GM23248 (cell line): Measurements from ENCODE around the gene ASB10. TPM values are rescaled to one million over a fixed set of nuclear protein-coding genes. Genes with fewer than 3 reads are reported as not detected.

Source experiments
- DNase-seq: peaks from one replicate; pipeline ENCODE4 v3.0.0-alpha.2; 2015
- H2AFZ ChIP-seq: fragments of 200-600 bp; sonication (generic); 2 replicates; pipeline ENCODE4 v1.6.1; 2016; ENCODE audit warnings: antibody characterized with exemption
- H3F3A ChIP-seq: fragments of 200-600 bp; sonication (generic); 2 replicates; pipeline ENCODE4 v1.6.1; 2016; ENCODE audit warnings: mild to moderate bottlenecking, antibody characterized with exemption, mixed run types; ENCODE audit not compliant: insufficient read depth
- H3K27ac ChIP-seq: fragments of 200-600 bp; sonication (generic); 2 replicates; pipeline ENCODE4 v1.5.1; 2016; ENCODE audit warnings: mild to moderate bottlenecking
- H3K27me3 ChIP-seq: fragments of 200-600 bp; sonication (generic); replicated peaks from 2 replicates; pipeline ENCODE4 v1.6.1; 2016; ENCODE audit warnings: mild to moderate bottlenecking; ENCODE audit not compliant: insufficient read depth
- H3K36me3 ChIP-seq: fragments of 200-600 bp; sonication (generic); 2 replicates; pipeline ENCODE4 v1.6.1; 2016; ENCODE audit warnings: low read depth, mild to moderate bottlenecking
- H3K4me1 ChIP-seq: fragments of 200-600 bp; sonication (generic); 2 replicates; pipeline ENCODE4 v1.6.1; 2016; ENCODE audit warnings: mild to moderate bottlenecking; ENCODE audit not compliant: insufficient read depth
- H3K4me2 ChIP-seq: fragments of 200-600 bp; sonication (generic); one replicate; pipeline ENCODE4 v1.6.1; 2016; ENCODE audit warnings: mild to moderate bottlenecking; ENCODE audit not compliant: unreplicated experiment
- H3K4me3 ChIP-seq: fragments of 200-600 bp; sonication (generic); 2 replicates; pipeline ENCODE4 v1.5.1; 2016; ENCODE audit warnings: mild to moderate bottlenecking
- H3K79me2 ChIP-seq: fragments of 200-600 bp; sonication (generic); 2 replicates; pipeline ENCODE4 v1.6.1; 2016; ENCODE audit warnings: mild to moderate bottlenecking; ENCODE audit not compliant: insufficient read depth
- H3K9ac ChIP-seq: fragments of 200-600 bp; sonication (generic); 2 replicates; pipeline ENCODE4 v1.6.1; 2016; ENCODE audit warnings: mild to moderate bottlenecking
- H3K9me2 ChIP-seq: fragments of 200-600 bp; sonication (generic); 2 replicates; pipeline ENCODE4 v1.6.1; 2016; ENCODE audit warnings: mixed run types, mild to moderate bottlenecking, moderate library complexity; ENCODE audit not compliant: insufficient read depth
- H3K9me3 ChIP-seq: fragments of 200-600 bp; sonication (generic); one replicate; pipeline ENCODE4 v1.6.1; 2017; ENCODE audit warnings: low read depth
- H4K20me1 ChIP-seq: fragments of 200-600 bp; sonication (generic); 2 replicates; pipeline ENCODE4 v1.6.0; 2016; ENCODE audit not compliant: insufficient read depth
- EZH2 ChIP-seq: fragments of 200-600 bp; sonication (generic); IDR thresholded peaks from 2 replicates; pipeline ENCODE4 v1.6.1; 2018; ENCODE audit warnings: antibody characterized with exemption, mild to moderate bottlenecking; ENCODE audit not compliant: insufficient read depth, poor library complexity, severe bottlenecking
- EZH2phosphoT487 ChIP-seq: fragments of 200-600 bp; sonication (generic); IDR thresholded peaks from 2 replicates; pipeline ENCODE4 v1.6.1; 2018; ENCODE audit warnings: antibody characterized with exemption, moderate library complexity, mild to moderate bottlenecking, low read depth; ENCODE audit not compliant: insufficient read depth
- WGBS, 2 experiments: methylation state at CpG; one replicate each; pipeline ENCODE4 v1.1.6; 2015 to 2017; ENCODE audit warnings: low lambda C conversion rate in 2 of 2, low coverage in 1 of 2; ENCODE audit errors: missing lambda C conversion rate in 2 of 2; 5-methylcytosine and 5-hydroxymethylcytosine counted together
- in situ Hi-C: fragments of 300-500 bp; cut with MboI; formaldehyde crosslinking; loops from 2 replicates; pipeline ENCODE4 v1.15.0; 2020
- polyA plus RNA-seq: library from polyadenylated mRNA; unstranded; fragments of >200 nt; fragmentation: Nextera tagmentation; extraction: Ambion mirVana; gene quantifications from 2 replicates; pipeline ENCODE4 v1.2.1, GENCODE V29; 2016
- total RNA-seq: library from RNA; depleted of rRNA; stranded (reverse); fragments of >200 nt; shearing (Covaris generic); gene quantifications from 2 replicates; pipeline ENCODE4 v1.2.3, GENCODE V29; 2014

Gene ASB10
- total and polyA plus RNA-seq, 2 experiments from 2014 or later = not detected

DNA sequence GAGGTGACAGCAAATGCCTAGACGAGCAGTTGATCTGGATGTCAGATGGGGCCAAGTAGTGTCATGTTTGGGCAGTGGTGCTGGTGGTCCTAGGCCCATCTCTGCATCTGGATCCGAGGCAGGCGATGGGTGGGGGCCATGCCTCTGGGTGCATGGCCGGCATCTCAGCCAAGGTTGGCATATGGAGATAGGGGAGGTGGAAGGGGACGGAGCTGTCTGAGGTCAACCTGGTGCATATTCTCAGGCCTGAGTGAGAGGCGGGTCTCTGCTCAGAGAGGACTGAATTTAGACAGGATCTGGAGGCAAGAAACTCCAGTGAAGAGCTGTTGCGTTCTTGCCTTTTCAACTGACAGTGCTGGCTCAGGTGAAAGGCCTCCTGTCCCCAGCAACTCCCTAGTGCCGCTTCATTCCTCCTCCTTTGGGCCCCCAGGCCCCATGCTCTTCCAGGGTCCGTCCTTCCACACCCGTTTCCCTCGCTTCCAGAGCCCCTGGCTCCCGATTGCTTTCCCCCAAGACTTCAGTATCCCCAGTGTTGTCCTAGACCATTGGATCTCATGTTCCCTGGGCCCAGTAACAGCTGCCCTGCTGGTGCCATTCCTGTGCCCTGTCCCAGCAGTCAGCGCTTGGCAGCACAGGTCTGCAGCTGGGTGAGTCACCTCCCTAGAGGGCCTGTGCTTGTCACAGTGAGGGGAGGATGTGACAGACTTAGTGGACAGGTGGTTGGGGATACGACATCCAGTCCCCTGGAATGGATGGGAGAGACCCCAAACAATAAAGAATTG, 52.1 kb downstream of the ASB10 start:
- WGBS, 2 experiments = 94% methylated on average over 14 of the region's 14 CpGs
- no peak for DNase-seq

DNA sequence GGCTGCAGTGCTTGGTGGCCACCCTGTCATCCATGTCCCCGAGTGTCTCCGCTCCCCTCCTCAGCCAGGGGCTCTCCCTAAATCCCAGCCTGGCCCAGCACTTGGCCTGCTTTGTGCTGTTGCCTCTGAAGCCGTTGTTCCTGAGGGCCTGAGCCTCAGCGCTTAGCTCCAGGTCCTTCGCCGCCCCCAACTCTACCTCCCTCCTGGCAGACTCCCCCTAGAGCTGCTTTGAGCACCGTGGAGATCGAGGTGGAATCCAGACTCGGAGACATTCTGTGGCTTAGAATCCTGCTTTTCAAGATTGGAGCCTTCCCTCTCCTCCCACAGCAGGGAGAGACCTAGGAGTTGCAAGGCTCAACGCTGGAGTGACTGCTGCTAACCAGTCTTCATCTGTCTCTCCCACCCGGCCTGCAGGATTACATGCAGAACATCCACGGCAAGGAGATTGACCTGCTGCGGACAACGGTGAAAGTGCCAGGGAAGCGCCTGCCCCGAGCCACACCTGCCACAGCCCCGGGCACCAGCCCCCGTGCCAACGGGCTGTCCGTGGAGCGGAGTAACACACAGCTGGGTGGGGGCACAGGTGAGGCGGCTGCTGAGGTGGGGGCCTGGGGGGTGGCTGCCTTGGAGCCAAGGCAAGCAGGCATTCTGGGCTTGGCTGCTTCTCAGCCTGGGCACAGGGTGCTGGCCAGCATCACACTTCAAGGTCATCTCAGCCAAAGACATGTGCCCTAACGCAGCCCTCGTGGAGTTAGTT, 52.9 kb downstream of the ASB10 start:
- Histone ChIP-seq H3K36me3 (peaks cover 9% of the 10 kb centered on the region; the same call in 1 of the 2 replicates), H3K4me2 (no peak overlapping the region), H3K27me3 (no peaks in the 10 kb centered on the region), H2AFZ (no peak overlapping the region), H3K4me3 (no peak overlapping the region), H3K9me2 (no peaks in the 10 kb centered on the region), H3F3A (no peaks in the 10 kb centered on the region), H3K9ac (no peak overlapping the region), H3K9me3 (no peaks in the 10 kb centered on the region), H3K27ac (no peak overlapping the region), H3K4me1 (no peaks in the 10 kb centered on the region), H4K20me1 (no peaks in the 10 kb centered on the region), H3K79me2 (no peaks in the 10 kb centered on the region)
- no peak for TF ChIP-seq EZH2
- no peak for TF ChIP-seq EZH2phosphoT487
- no peak for DNase-seq
- 93 to 94% methylated on average over 24 of the region's 24 CpGs for WGBS, 2 experiments
- in situ Hi-C loops = no loop called here

More for the DNA sequence above, 52.1 kb downstream of the ASB10 start:
- Histone ChIP-seq H3F3A (no peaks in the 10 kb centered on the region), H3K36me3 (peaks cover 9% of the 10 kb centered on the region; the same call in 1 of the 2 replicates), H3K27me3 (no peaks in the 10 kb centered on the region), H3K4me3 (no peak overlapping the region), H3K27ac (no peak overlapping the region), H3K9ac (no peak overlapping the region), H4K20me1 (no peaks in the 10 kb centered on the region), H3K9me2 (no peaks in the 10 kb centered on the region), H3K79me2 (no peaks in the 10 kb centered on the region), H3K4me2 (no peak overlapping the region), H2AFZ (no peak overlapping the region), H3K4me1 (no peaks in the 10 kb centered on the region), H3K9me3 (no peaks in the 10 kb centered on the region)
- TF ChIP-seq EZH2phosphoT487 (no peak), EZH2 (no peak)
- in situ Hi-C loops = no loop called here

DNA sequence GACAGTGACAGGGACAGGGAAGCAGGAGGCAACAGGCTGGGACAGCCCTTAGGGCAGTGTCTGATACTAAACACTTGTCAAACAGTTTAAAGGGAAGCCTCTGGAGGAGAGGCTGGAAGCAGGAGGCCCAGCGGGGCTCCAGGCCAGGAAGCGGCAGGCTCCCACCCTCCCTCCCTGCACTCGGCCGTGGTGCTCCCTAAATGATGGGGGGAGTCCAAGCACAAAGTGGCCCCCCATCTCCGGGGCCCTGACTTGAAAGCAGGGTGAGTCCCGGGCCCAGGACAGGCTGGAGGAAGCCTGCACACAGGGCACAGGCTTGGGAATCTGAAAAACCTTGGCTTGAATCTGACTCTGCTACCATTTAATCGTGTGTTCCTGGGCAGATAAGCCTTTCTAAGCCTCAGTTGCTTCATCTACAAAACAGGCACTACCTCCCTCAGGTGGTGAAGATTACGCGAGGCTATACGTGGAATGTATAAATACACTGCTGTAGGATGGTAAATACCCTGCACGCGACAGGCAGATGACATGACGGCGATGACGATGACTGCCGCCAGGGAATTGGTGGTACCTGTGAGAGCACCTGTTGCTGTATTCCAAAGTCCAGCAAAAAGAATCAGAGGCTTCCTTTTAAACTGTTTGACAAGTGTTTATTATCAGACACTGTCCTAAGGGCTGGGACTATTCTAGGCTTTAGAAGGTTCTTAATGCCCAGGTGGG, 53.6 kb downstream of the ASB10 start:
- no peaks in the 10 kb centered on the region for H3F3A ChIP-seq
- no peak overlapping the region for H3K27ac ChIP-seq
- H3K4me3 ChIP-seq = no peak overlapping the region
- no peaks in the 10 kb centered on the region for H3K79me2 ChIP-seq
- H3K4me1 ChIP-seq = no peaks in the 10 kb centered on the region
- H3K9ac ChIP-seq = no peak overlapping the region
- in situ Hi-C loops = no loop called here
- no peak overlapping the region for H3K4me2 ChIP-seq
- H3K9me2 ChIP-seq = no peaks in the 10 kb centered on the region
- peaks cover 9% of the 10 kb centered on the region; the same call in 1 of the 2 replicates for H3K36me3 ChIP-seq
- DNase-seq = no peak
- no peaks in the 10 kb centered on the region for H3K9me3 ChIP-seq
- no peak overlapping the region for H2AFZ ChIP-seq
- no peaks in the 10 kb centered on the region for H4K20me1 ChIP-seq
- TF ChIP-seq EZH2phosphoT487 = no peak
- no peaks in the 10 kb centered on the region for H3K27me3 ChIP-seq
- WGBS, 2 experiments = 81 to 82% methylated on average over 16 of the region's 16 CpGs

DNA sequence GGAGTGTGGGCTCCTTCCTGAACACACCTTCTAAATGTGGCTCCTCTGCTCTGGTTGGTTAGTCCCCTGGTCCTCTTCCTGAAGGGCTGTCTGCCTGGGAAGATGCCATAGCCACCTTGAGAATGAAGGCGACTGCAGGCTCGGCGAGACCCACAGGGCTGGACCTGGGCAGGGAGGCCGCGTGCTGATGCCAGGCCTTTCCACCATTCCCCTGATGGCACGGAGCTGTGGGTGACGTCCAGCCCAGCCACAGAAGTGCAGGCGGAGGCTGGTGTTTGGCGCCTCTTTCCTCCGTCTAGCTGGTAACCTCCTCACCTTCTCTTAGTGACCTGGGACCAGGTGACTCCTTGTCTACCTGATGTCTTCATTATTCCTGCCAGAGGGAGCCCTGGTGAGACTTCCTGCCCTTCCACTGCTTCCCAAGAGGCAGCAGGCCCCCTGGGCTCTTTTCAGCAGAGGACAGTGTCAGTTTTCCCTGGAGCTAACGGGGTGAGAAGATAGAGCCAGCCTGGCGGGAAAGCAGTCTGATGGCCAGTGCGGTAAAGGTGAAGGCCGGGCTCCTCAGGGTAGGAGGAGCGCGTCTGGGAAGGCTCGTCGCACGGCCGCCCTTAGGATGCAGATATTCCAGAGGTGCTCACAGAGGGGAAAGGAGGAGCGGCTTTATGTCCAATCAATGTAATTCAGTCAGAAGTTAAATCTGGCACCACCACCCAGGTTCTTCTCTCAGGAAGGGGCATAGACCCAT, 54.4 kb downstream of the ASB10 start:
- no peak for DNase-seq
- Histone ChIP-seq H3K4me3 (no peak overlapping the region), H3F3A (no peaks in the 10 kb centered on the region), H2AFZ (no peak overlapping the region), H3K79me2 (no peaks in the 10 kb centered on the region), H3K36me3 (peaks cover 9% of the 10 kb centered on the region; the same call in 1 of the 2 replicates), H3K4me1 (no peaks in the 10 kb centered on the region), H3K9me3 (no peaks in the 10 kb centered on the region), H3K9ac (no peak overlapping the region), H3K4me2 (no peak overlapping the region), H3K27me3 (no peaks in the 10 kb centered on the region), H3K27ac (no peak overlapping the region), H4K20me1 (no peaks in the 10 kb centered on the region), H3K9me2 (no peaks in the 10 kb centered on the region)
- in situ Hi-C loops = no loop called here
- 95 to 97% methylated on average over 21 of the region's 21 CpGs for WGBS, 2 experiments
- TF ChIP-seq EZH2 = no peak
- TF ChIP-seq EZH2phosphoT487 = no peak
